OCI-LY3 (cell line): ENCODE results near the gene SLC35F6.

Experiments
- H2AFZ ChIP-seq: fragments of 200-600, 300-600 bp; shearing (Covaris generic); 2 replicates; pipeline ENCODE4 v1.6.0; 2014; ENCODE audit warnings: antibody characterized with exemption, low read depth, low read length
- H3K27ac ChIP-seq: fragments of 200-600, 300-600 bp; sonication (generic); 2 replicates; pipeline ENCODE4 v1.5.1; 2014; ENCODE audit warnings: mild to moderate bottlenecking, low read length, moderate library complexity, mixed read lengths
- H3K27me3 ChIP-seq: fragments of 200-600, 300-600 bp; sonication (generic); 2 replicates; pipeline ENCODE4 v1.6.1; 2014; ENCODE audit warnings: low read depth, low read length, mixed read lengths
- H3K36me3 ChIP-seq: fragments of 200-600, 300-600 bp; sonication (generic); replicated peaks from 2 replicates; pipeline ENCODE3; 2014; ENCODE audit warnings: low read depth, low read length, mixed read lengths
- H3K4me1 ChIP-seq: fragments of 300-600, 200-600 bp; sonication (generic); 2 replicates; pipeline ENCODE4 v1.6.1; 2014; ENCODE audit warnings: low read length, mixed read lengths
- H3K4me2 ChIP-seq: fragments of 200-600, 300-600 bp; sonication (generic); 2 replicates; pipeline ENCODE4 v1.6.1; 2014; ENCODE audit warnings: low read length, mixed read lengths
- H3K4me3 ChIP-seq: fragments of 300-600, 200-600 bp; sonication (generic); 2 replicates; pipeline ENCODE4 v1.5.1; 2014; ENCODE audit warnings: antibody characterized with exemption, mild to moderate bottlenecking, low read length, moderate library complexity
- H3K79me2 ChIP-seq: fragments of 300-600, 200-600 bp; shearing (Covaris generic); 2 replicates; pipeline ENCODE4 v1.6.1; 2014; ENCODE audit warnings: mild to moderate bottlenecking, low read length, mixed read lengths
- H3K9ac ChIP-seq: fragments of 300-600, 200-600 bp; shearing (Covaris generic); 2 replicates; pipeline ENCODE4 v1.6.0; 2014; ENCODE audit warnings: mild to moderate bottlenecking, low read length, moderate library complexity
- H3K9me3 ChIP-seq: fragments of 200-600, 300-600 bp; shearing (Covaris generic); 2 replicates; pipeline ENCODE4 v1.6.1; 2014; ENCODE audit warnings: low read length, mixed read lengths; ENCODE audit not compliant: insufficient read depth
- H4K20me1 ChIP-seq: fragments of 200-600, 300-600 bp; sonication (generic); 2 replicates; pipeline ENCODE4 v1.6.1; 2016; ENCODE audit warnings: low read length, mixed read lengths; ENCODE audit not compliant: insufficient read depth
- CTCF ChIP-seq: fragments of 200-600, 300-600 bp; sonication (generic); IDR thresholded peaks from 2 replicates; pipeline ENCODE4 v1.5.1; 2014; ENCODE audit warnings: antibody characterized with exemption, low read length, low read depth
- EZH2phosphoT487 ChIP-seq: fragments of 200-600 bp; shearing (Covaris generic); IDR thresholded peaks from 2 replicates; pipeline ENCODE4 v1.6.1; 2018; ENCODE audit warnings: antibody characterized with exemption, mixed run types, low read depth

The SLC35F6 gene

GRCh38 chr2:26818972-26819371 lies 54.9 kb downstream of the SLC35F6 start:
- Histone ChIP-seq H3K79me2 (no peaks in the 10 kb centered on the region), H3K9ac (no peak overlapping the region), H3K36me3 (no peaks in the 10 kb centered on the region), H2AFZ (no peak overlapping the region), H3K9me3 (no peaks in the 10 kb centered on the region), H3K27me3 (0 out of 2 replicates have a peak, but pooled peaks cover 13% of the 10 kb centered on the region), H3K4me3 (no peak overlapping the region), H3K4me1 (no peaks in the 10 kb centered on the region), H3K4me2 (no peak overlapping the region), H4K20me1 (no peaks in the 10 kb centered on the region), H3K27ac (no peak overlapping the region)
- TF ChIP-seq CTCF (no peak), EZH2phosphoT487 (no peak)

- no peaks in the 10 kb centered on the region for H3K79me2 ChIP-seq
- no peaks in the 10 kb centered on the region for H4K20me1 ChIP-seq
- no peaks in the 10 kb centered on the region for H3K36me3 ChIP-seq
- no peak overlapping the region for H3K4me3 ChIP-seq
- no peak overlapping the region for H3K27ac ChIP-seq
- TF ChIP-seq EZH2phosphoT487, result no peak
- no peak for TF ChIP-seq CTCF
- H3K4me2 ChIP-seq, result no peak overlapping the region
- no peaks in the 10 kb centered on the region for H3K9me3 ChIP-seq
- no peak overlapping the region for H3K9ac ChIP-seq
- no peaks in the 10 kb centered on the region for H3K4me1 ChIP-seq
- no peak overlapping the region for H2AFZ ChIP-seq
- H3K27me3 ChIP-seq, result peaks cover 17% of the 10 kb centered on the region; the same call in 1 of the 2 replicates
Observed at GRCh38 chr2:26820932-26821331, 56.8 kb downstream of the SLC35F6 start.

GRCh38 chr2:26822877-26823276 lies 58.8 kb downstream of the SLC35F6 start:
- H3K27me3 ChIP-seq, result peaks cover 18% of the 10 kb centered on the region; the same call in 1 of the 2 replicates
- TF ChIP-seq EZH2phosphoT487, result no peak
- no peak for TF ChIP-seq CTCF
- no peaks in the 10 kb centered on the region for H3K79me2 ChIP-seq

More at GRCh38 chr2:26822877-26823276, 58.8 kb downstream of the SLC35F6 start:
- no peak overlapping the region for H3K27ac ChIP-seq
- H3K9ac ChIP-seq, result no peak overlapping the region
- no peak overlapping the region for H3K4me2 ChIP-seq
- no peaks in the 10 kb centered on the region for H3K4me1 ChIP-seq
- H2AFZ ChIP-seq, result no peak overlapping the region
- H3K4me3 ChIP-seq, result no peak overlapping the region
- H3K36me3 ChIP-seq, result no peaks in the 10 kb centered on the region
- H3K9me3 ChIP-seq, result no peaks in the 10 kb centered on the region
- H4K20me1 ChIP-seq, result no peaks in the 10 kb centered on the region
